HCT116 (cell line): Measurements from ENCODE around the gene NAGA. TPM values are rescaled to one million over a fixed set of nuclear protein-coding genes. Genes with fewer than 3 reads are reported as not detected.

Source experiments
- ATAC-seq: fragments of 200-7000 bp; cut with Tn5 transposase; 2 replicates; pipeline ENCODE4 v1.9.1; 2020; ENCODE audit warnings: mild to moderate bottlenecking, moderate library complexity
- BruUV-seq: library from RNA; stranded (reverse); fragments of 400-500 nt; replicated peaks from 2 replicates; lab custom pipeline; 2021; lab: Mats Ljungman, UMichigan
- CTCF ChIA-PET: fragments of 300-600 bp; sonication (Branson Sonifier 250); formaldehyde crosslinking; loops from one replicate; lab custom pipeline; 2021; ENCODE audit warnings: antibody characterized with exemption; lab: Charles Lee
- POLR2A ChIA-PET: fragments of 300-600, 350-600 bp; sonication (Branson Sonifier 250); formaldehyde crosslinking; loops from one replicate; lab custom pipeline; 2021; ENCODE audit warnings: antibody characterized with exemption; lab: Charles Lee
- RAD21 ChIA-PET, 2 experiments: fragments of 300-600 bp; sonication (Branson Sonifier 250); formaldehyde crosslinking; loops; one replicate each; lab custom pipeline; 2023; ENCODE audit warnings: low total read pairs in 2 of 2; ENCODE audit not compliant: uncharacterized antibody in 2 of 2, unreplicated experiment in 2 of 2, low non-redundant PET in 1 of 2; lab: Charles Lee
- DNase-seq: peaks from one replicate; pipeline ENCODE4 v3.0.0-alpha.2; 2010; ENCODE audit warnings: low read depth, low spot score
- H2AFZ ChIP-seq: fragments of 200-600 bp; shearing (Covaris generic), sonication (generic); 2 replicates; pipeline ENCODE4 v1.6.1; 2017; ENCODE audit warnings: low read depth, mixed run types, mixed read lengths, antibody characterized with exemption, low read length; ENCODE audit not compliant: poor library complexity, severe bottlenecking
- H3K27ac ChIP-seq: 2 replicates; pipeline ENCODE4 v1.5.1; 2012; ENCODE audit warnings: low read depth, low read length
- H3K27me3 ChIP-seq: fragments of 200-600 bp; sonication (generic); 2 replicates; pipeline ENCODE4 v1.6.1; 2016; ENCODE audit warnings: mixed run types, low read length, mixed read lengths; ENCODE audit not compliant: insufficient read depth
- H3K36me3 ChIP-seq, 2 experiments: fragments of 200-500 bp in 1 of 2; fragments of 200-600 bp in 1 of 2; sonication (Bioruptor generic) in 1 of 2; sonication (generic) in 1 of 2; 2 replicates each; pipeline versions ENCODE4 v1.5.1 to v1.6.1; 2014 to 2016; ENCODE audit warnings: low read length in 2 of 2, inconsistent platforms in 1 of 2, mixed read lengths in 1 of 2, mixed run types in 1 of 2; ENCODE audit not compliant: insufficient read depth in 2 of 2, control insufficient read depth in 1 of 2
- H3K4me1 ChIP-seq, 2 experiments: fragments of 200-600 bp in 1 of 2; sonication (generic) in 1 of 2; 2 replicates each; pipeline versions ENCODE4 v1.5.1 to v1.6.1; 2012 to 2017; ENCODE audit warnings: low read length in 2 of 2, inconsistent platforms in 1 of 2, mild to moderate bottlenecking in 1 of 2, mixed read lengths in 1 of 2, mixed run types in 1 of 2, moderate library complexity in 1 of 2; ENCODE audit not compliant: insufficient read depth in 2 of 2, control insufficient read depth in 1 of 2
- H3K4me2 ChIP-seq: fragments of 200-600 bp; sonication (generic); 2 replicates; pipeline ENCODE4 v1.6.1; 2017; ENCODE audit warnings: mixed run types, low read length, mixed read lengths
- H3K4me3 ChIP-seq, 2 experiments: fragments of 200-600 bp in 1 of 2; sonication (generic) in 1 of 2; replicated peaks in 1 of 2; 2 replicates each; pipeline ENCODE4 v1.5.1; 2011 to 2016; ENCODE audit warnings: low read length in 2 of 2, control low read depth in 1 of 2, low read depth in 1 of 2, mild to moderate bottlenecking in 1 of 2, mixed read lengths in 1 of 2, mixed run types in 1 of 2
- H3K79me2 ChIP-seq: fragments of 200-600 bp; sonication (generic); 2 replicates; pipeline ENCODE4 v1.6.1; 2017; ENCODE audit warnings: mild to moderate bottlenecking, mixed run types, low read length, moderate library complexity, mixed read lengths; ENCODE audit not compliant: insufficient read depth
- H3K9ac ChIP-seq: fragments of 200-600 bp; sonication (generic); 2 replicates; pipeline ENCODE4 v1.6.1; 2016; ENCODE audit warnings: low read length, mixed read lengths
- H3K9me2 ChIP-seq: fragments of 200-600 bp; sonication (generic), shearing (Covaris generic); 2 replicates; pipeline ENCODE4 v1.6.1; 2017; ENCODE audit warnings: mixed run types, mild to moderate bottlenecking, moderate library complexity; ENCODE audit not compliant: insufficient read depth
- H3K9me3 ChIP-seq, 2 experiments: fragments of 200-500 bp in 1 of 2; fragments of 200-600 bp in 1 of 2; sonication (Bioruptor generic) in 1 of 2; sonication (generic) in 1 of 2; 2 replicates each; pipeline ENCODE4 v1.6.1; 2014 to 2017; ENCODE audit warnings: low read length in 2 of 2, mixed read lengths in 2 of 2, inconsistent platforms in 1 of 2, low read depth in 1 of 2, mild to moderate bottlenecking in 1 of 2, mixed run types in 1 of 2, moderate library complexity in 1 of 2; ENCODE audit not compliant: control insufficient read depth in 1 of 2, insufficient read depth in 1 of 2
- H4K20me1 ChIP-seq: fragments of 200-600 bp; sonication (generic), shearing (Covaris generic); 2 replicates; pipeline ENCODE4 v1.6.1; 2017; ENCODE audit warnings: mixed run types, mild to moderate bottlenecking, moderate library complexity; ENCODE audit not compliant: insufficient read depth
- CTCF ChIP-seq, 3 experiments: fragments of 200-600 bp in 1 of 3; sonication (generic) in 1 of 3; IDR thresholded peaks in 2 of 3; conservative IDR thresholded peaks in 1 of 3; 2 replicates each; pipeline ENCODE4 v1.5.1; 2012 to 2017; ENCODE audit warnings: low read depth in 2 of 3, low read length in 2 of 3, antibody characterized with exemption in 1 of 3, borderline replicate concordance in 1 of 3, control low read depth in 1 of 3, mild to moderate bottlenecking in 1 of 3, mixed read lengths in 1 of 3, mixed run types in 1 of 3, moderate library complexity in 1 of 3; ENCODE audit not compliant: insufficient read depth in 1 of 3
- POLR2AphosphoS5 ChIP-seq: IDR thresholded peaks from 2 replicates; pipeline ENCODE4 v1.6.1; 2011; ENCODE audit warnings: mild to moderate bottlenecking, low read depth, low read length, moderate library complexity
- RAD21 ChIP-seq: IDR thresholded peaks from 2 replicates; pipeline ENCODE4 v1.6.1; 2012; ENCODE audit warnings: low read depth, mild to moderate bottlenecking
- TCF7L2 ChIP-seq: IDR thresholded peaks from 2 replicates; pipeline ENCODE4 v1.7.0; 2011; ENCODE audit warnings: borderline replicate concordance, inconsistent platforms; ENCODE audit not compliant: insufficient read depth, insufficient read length; ENCODE audit errors: extremely low read depth
- intact Hi-C: fragments of 100-400 bp; cut with micrococcal nuclease; formaldehyde crosslinking; loops from 2 replicates; pipeline ENCODE4 v1.10.0; 2022
- total RNA-seq: library from RNA; stranded (reverse); gene quantifications from one replicate; pipeline ENCODE4 v1.2.1, GENCODE V29; 2021; ENCODE audit not compliant: unreplicated experiment

NAGA gene
- total RNA-seq, 1 experiment from 2014 or later: 21.2 TPM

- ATAC-seq (no peak), DNase-seq (no peak)
- CTCF ChIA-PET: interaction anchor here (1.5 kb wide), 1 partner anchor 14 kb away, joined by 4 read pairs; the partner anchor contains the start of gene NDUFA6
- Histone ChIP-seq H3K9me3 (no peaks in the 10 kb centered on the region), H3K4me2 (no peak overlapping the region), H3K27me3 (no peaks in the 10 kb centered on the region), H3K9me2 (no peaks in the 10 kb centered on the region), H4K20me1 (no peaks in the 10 kb centered on the region), H3K27ac (no peak overlapping the region), H3K4me3 (no peak overlapping the region), H2AFZ (no peak overlapping the region), H3K79me2 (peaks cover 3% of the 10 kb centered on the region), H3K9ac (no peak overlapping the region), H3K36me3 (no peaks in the 10 kb centered on the region), H3K4me1 (peaks cover 12 to 19% of the 10 kb centered on the region in 2 experiments)
- POLR2A ChIA-PET: no interaction called here
- no TSS peak for BruUV-seq
- intact Hi-C loops: no loop called here
- TF ChIP-seq TCF7L2: no peak
- no peak for TF ChIP-seq CTCF (IDR thresholded peaks at IDR 0.05 in 2 of 3, conservative IDR thresholded peaks at IDR 0.05 in 1 of 3; ENCODE audit: borderline replicate concordance in 1 of 3, insufficient read depth in 1 of 3, low read depth in 2 of 3, low read length in 2 of 3)
- RAD21 ChIA-PET: no interaction called here
Observed at GRCh38 chr22:42076764-42077485, 6.3 kb upstream of the NAGA start.

GRCh38 chr22:42074846-42075676 lies 4.4 kb upstream of the NAGA start:
- Histone ChIP-seq H3K4me1 (peaks cover 13 to 28% of the 10 kb centered on the region in 2 experiments), H3K4me2 (no peak overlapping the region), H2AFZ (no peak overlapping the region), H3K9me2 (no peaks in the 10 kb centered on the region), H3K9me3 (no peaks in the 10 kb centered on the region), H3K36me3 (no peaks in the 10 kb centered on the region), H3K27me3 (no peaks in the 10 kb centered on the region), H3K79me2 (no peaks in the 10 kb centered on the region), H3K4me3 (no peak overlapping the region), H3K27ac (no peak overlapping the region), H4K20me1 (no peaks in the 10 kb centered on the region), H3K9ac (no peak overlapping the region)
- intact Hi-C loops: no loop called here
- TF ChIP-seq CTCF (IDR thresholded peaks at IDR 0.05 in 2 of 3, conservative IDR thresholded peaks at IDR 0.05 in 1 of 3; ENCODE audit: borderline replicate concordance in 1 of 3, insufficient read depth in 1 of 3, low read depth in 2 of 3, low read length in 2 of 3) (no peak), POLR2AphosphoS5 (no peak), RAD21 (no peak)
- no peak for DNase-seq
- no peak for ATAC-seq
- RAD21 ChIA-PET: no interaction called here
- POLR2A ChIA-PET: interaction anchor here (0.6 kb wide), 1 partner anchor 789 kb away, joined by 3 read pairs; no protein-coding TSS in a partner anchor
- CTCF ChIA-PET: no interaction called here
- BruUV-seq: no TSS peak
